H1 (cell line): Measurements from ENCODE around the gene THRB. TPM values are rescaled to one million over a fixed set of nuclear protein-coding genes. Genes with fewer than 3 reads are reported as not detected.
A peak's percentile ranks its signal among the peaks of the same experiment; 100 is the strongest.

Experiments used
- CTCF ChIA-PET: fragments of 300-600 bp; sonication (Branson Sonifier 250); formaldehyde crosslinking; loops from one replicate; lab custom pipeline; 2021; ENCODE audit not compliant: partially characterized antibody; lab: Charles Lee
- POLR2A ChIA-PET: fragments of 300-600 bp; sonication (Branson Sonifier 250); formaldehyde crosslinking; loops from one replicate; lab custom pipeline; 2021; ENCODE audit warnings: inconsistent platforms; ENCODE audit not compliant: partially characterized antibody; lab: Charles Lee
- DNase-seq, 2 experiments: peaks; one replicate each; pipeline versions ENCODE4 v3.0.0 to v3.0.0-alpha.2; 2010 to 2022; ENCODE audit warnings: low spot score in 2 of 2, low read depth in 1 of 2, mixed read lengths in 1 of 2
- FAIRE-seq: peaks from 2 replicates; lab custom pipeline; 2011; peaks lifted over from hg19 to GRCh38; lab: Jason Lieb, UNC
- H2AFZ ChIP-seq: 2 replicates; pipeline ENCODE4 v1.8.1; 2012; ENCODE audit warnings: low read length, inconsistent platforms
- H2AK5ac ChIP-seq: 2 replicates; pipeline ENCODE4 v1.6.1; 2013; ENCODE audit warnings: low read depth, low read length
- H2BK120ac ChIP-seq: replicated peaks from 2 replicates; pipeline ENCODE3; 2013; ENCODE audit warnings: low read depth, low read length, inconsistent platforms
- H2BK12ac ChIP-seq: 2 replicates; pipeline ENCODE4 v1.6.1; 2013; ENCODE audit warnings: low read depth, low read length
- H2BK15ac ChIP-seq: 2 replicates; pipeline ENCODE4 v1.6.1; 2013; ENCODE audit warnings: low read length
- H2BK20ac ChIP-seq: 2 replicates; pipeline ENCODE4 v1.6.1; 2013; ENCODE audit warnings: low read length
- H2BK5ac ChIP-seq: 2 replicates; pipeline ENCODE4 v1.6.1; 2013; ENCODE audit warnings: low read depth, low read length
- H3K14ac ChIP-seq: 2 replicates; pipeline ENCODE4 v1.6.1; 2013; ENCODE audit warnings: inconsistent platforms; ENCODE audit not compliant: insufficient read length
- H3K18ac ChIP-seq: 2 replicates; pipeline ENCODE4 v1.6.1; 2013; ENCODE audit warnings: low read length; ENCODE audit errors: extremely low read depth
- H3K23ac ChIP-seq: 2 replicates; pipeline ENCODE4 v1.6.1; 2013; ENCODE audit warnings: inconsistent platforms; ENCODE audit not compliant: insufficient read length
- H3K23me2 ChIP-seq: 2 replicates; pipeline ENCODE4 v1.6.1; 2013; ENCODE audit warnings: low read depth, low read length
- H3K27ac ChIP-seq: 2 replicates; pipeline ENCODE4 v1.6.1; 2011; ENCODE audit warnings: low read depth, low read length, inconsistent platforms
- H3K27me3 ChIP-seq, 4 experiments: replicated peaks in 1 of 4; 1 replicate in 1 of 4; 2 replicates in 3 of 4; pipeline versions ENCODE4 v1.6.1 to v1.8.1; 2011 to 2013; ENCODE audit warnings: low read length in 3 of 4, mild to moderate bottlenecking in 3 of 4, inconsistent platforms in 2 of 4, mixed read lengths in 2 of 4, moderate library complexity in 1 of 4; ENCODE audit not compliant: control insufficient read depth in 3 of 4, insufficient read depth in 3 of 4; ENCODE audit errors: extremely low read depth in 1 of 4
- H3K36me3 ChIP-seq, 4 experiments: 2 replicates each; pipeline versions ENCODE4 v1.6.1 to v1.8.1; 2011 to 2013; ENCODE audit warnings: mild to moderate bottlenecking in 4 of 4, low read length in 3 of 4, moderate library complexity in 2 of 4, control low read depth in 1 of 4, inconsistent platforms in 1 of 4; ENCODE audit not compliant: insufficient read depth in 4 of 4, control insufficient read depth in 2 of 4
- H3K4ac ChIP-seq: replicated peaks from 2 replicates; pipeline ENCODE3; 2013; ENCODE audit warnings: low read length, low read depth, mixed read lengths, inconsistent platforms; ENCODE audit not compliant: insufficient read length
- H3K4me1 ChIP-seq, 4 experiments: replicated peaks in 1 of 4; 1 replicate in 1 of 4; 2 replicates in 3 of 4; pipeline versions ENCODE4 v1.6.1 to v1.8.1; 2011 to 2013; ENCODE audit warnings: low read length in 3 of 4, inconsistent platforms in 2 of 4, mixed read lengths in 1 of 4; ENCODE audit not compliant: insufficient read depth in 4 of 4, control insufficient read depth in 3 of 4
- H3K4me2 ChIP-seq, 2 experiments: 2 replicates each; pipeline versions ENCODE4 v1.6.1 to v1.8.1; 2011 to 2013; ENCODE audit warnings: low read depth in 2 of 2, low read length in 2 of 2, control low read depth in 1 of 2, inconsistent platforms in 1 of 2, mild to moderate bottlenecking in 1 of 2; ENCODE audit not compliant: insufficient read depth in 1 of 2
- H3K4me3 ChIP-seq, 4 experiments: fragments of 200-600, 300-600 bp in 1 of 4; sonication (generic), shearing (Covaris generic), sonication (Bioruptor Twin) in 1 of 4; 2 replicates each; pipeline versions ENCODE4 v1.5.1 to v1.8.1; 2011 to 2016; ENCODE audit warnings: low read length in 4 of 4, low read depth in 3 of 4, control low read depth in 2 of 4, inconsistent platforms in 2 of 4, mild to moderate bottlenecking in 2 of 4, mixed read lengths in 1 of 4, moderate library complexity in 1 of 4; ENCODE audit not compliant: insufficient read depth in 2 of 4; ENCODE audit errors: extremely low read depth in 1 of 4
- H3K56ac ChIP-seq: replicated peaks from 2 replicates; pipeline ENCODE3; 2013; ENCODE audit warnings: low read depth, mild to moderate bottlenecking, mixed read lengths, low read length, inconsistent platforms; ENCODE audit not compliant: insufficient read length
- H3K79me1 ChIP-seq: 2 replicates; pipeline ENCODE4 v1.6.1; 2013; ENCODE audit warnings: low read depth, low read length, control low read depth
- H3K79me2 ChIP-seq, 2 experiments: 2 replicates each; pipeline versions ENCODE4 v1.6.1 to v1.8.1; 2012 to 2013; ENCODE audit warnings: low read length in 2 of 2, mild to moderate bottlenecking in 2 of 2, inconsistent platforms in 1 of 2; ENCODE audit not compliant: insufficient read depth in 2 of 2, control insufficient read depth in 1 of 2
- H3K9ac ChIP-seq, 4 experiments: replicated peaks in 1 of 4; 1 replicate in 1 of 4; 2 replicates in 3 of 4; pipeline versions ENCODE4 v1.6.1 to v1.8.1; 2011 to 2013; ENCODE audit warnings: low read depth in 3 of 4, low read length in 3 of 4, control low read depth in 2 of 4, mild to moderate bottlenecking in 2 of 4, moderate library complexity in 2 of 4, inconsistent platforms in 1 of 4; ENCODE audit errors: extremely low read depth in 1 of 4
- H3K9me3 ChIP-seq, 2 experiments: 2 replicates each; pipeline versions ENCODE4 v1.6.1 to v1.8.1; 2012 to 2013; ENCODE audit warnings: mild to moderate bottlenecking in 2 of 2, moderate library complexity in 2 of 2, control low read depth in 1 of 2, inconsistent platforms in 1 of 2, low read depth in 1 of 2, low read length in 1 of 2, mixed read lengths in 1 of 2; ENCODE audit not compliant: insufficient read depth in 2 of 2
- H4K20me1 ChIP-seq, 2 experiments: replicated peaks in 1 of 2; 2 replicates each; pipeline versions ENCODE3 to v1.8.1; 2011 to 2013; ENCODE audit warnings: inconsistent platforms in 2 of 2, low read length in 2 of 2, mild to moderate bottlenecking in 1 of 2; ENCODE audit not compliant: insufficient read depth in 2 of 2, control insufficient read depth in 1 of 2
- H4K5ac ChIP-seq: 2 replicates; pipeline ENCODE4 v1.6.1; 2013; ENCODE audit warnings: low read length, low read depth, mixed read lengths, inconsistent platforms; ENCODE audit not compliant: insufficient read length
- H4K8ac ChIP-seq: 2 replicates; pipeline ENCODE4 v1.8.0; 2013; ENCODE audit warnings: mild to moderate bottlenecking, moderate library complexity, low read length, inconsistent platforms; ENCODE audit not compliant: insufficient read depth; ENCODE audit errors: extremely low read depth
- H4K91ac ChIP-seq: replicated peaks from 2 replicates; pipeline ENCODE3; 2013; ENCODE audit warnings: low read length, mixed read lengths, inconsistent platforms; ENCODE audit not compliant: insufficient read length
- ATF3 ChIP-seq: IDR thresholded peaks from 2 replicates; pipeline ENCODE4 v1.6.1; 2011; ENCODE audit warnings: low read depth, mild to moderate bottlenecking, low read length; ENCODE audit not compliant: insufficient read depth
- CEBPB ChIP-seq: IDR thresholded peaks from 2 replicates; pipeline ENCODE4 v1.6.1; 2012; ENCODE audit warnings: low read depth, low read length
- GTF2F1 ChIP-seq: IDR thresholded peaks from 2 replicates; pipeline ENCODE4 v1.6.1; 2012; ENCODE audit warnings: low read depth, low read length, improper control_type of control experiment, borderline replicate concordance
- HDAC6 ChIP-seq: IDR thresholded peaks from one replicate; pipeline ENCODE4 v1.7.1; 2012; ENCODE audit warnings: low read depth, mild to moderate bottlenecking, inconsistent platforms, low read length, moderate library complexity
- JUND ChIP-seq: IDR thresholded peaks from 2 replicates; pipeline ENCODE4 v1.6.1; 2011; ENCODE audit warnings: mild to moderate bottlenecking, improper control_type of control experiment, low read length
- KDM4A ChIP-seq: IDR thresholded peaks from one replicate; pipeline ENCODE4 v1.7.1; 2012; ENCODE audit warnings: low read depth, mild to moderate bottlenecking, moderate library complexity, low read length, inconsistent platforms; ENCODE audit not compliant: severe bottlenecking
- PHF8 ChIP-seq: fragments of 200-600 bp; sonication (generic); conservative IDR thresholded peaks from 2 replicates; pipeline ENCODE4 v1.7.1; 2012; ENCODE audit warnings: low read depth, mild to moderate bottlenecking, inconsistent platforms, low read length, moderate library complexity
- POU5F1 ChIP-seq: IDR thresholded peaks from 2 replicates; pipeline ENCODE4 v1.6.1; 2011; ENCODE audit warnings: low read depth, mild to moderate bottlenecking, low read length, moderate library complexity
- RBBP5 ChIP-seq: IDR thresholded peaks from 2 replicates; pipeline ENCODE4 v1.7.1; 2012; ENCODE audit warnings: low read depth, mild to moderate bottlenecking, inconsistent platforms, low read length, moderate library complexity, borderline replicate concordance
- SAP30 ChIP-seq: fragments of 300-600 bp; sonication (generic); IDR thresholded peaks from 2 replicates; pipeline ENCODE4 v1.7.1; 2012; ENCODE audit warnings: low read length, moderate library complexity, mild to moderate bottlenecking, inconsistent platforms; ENCODE audit not compliant: insufficient read depth, insufficient replicate concordance
- SP1 ChIP-seq: IDR thresholded peaks from 2 replicates; pipeline ENCODE4 v1.6.1; 2011; ENCODE audit warnings: low read depth, low read length
- SP2 ChIP-seq: IDR thresholded peaks from 2 replicates; pipeline ENCODE4 v1.6.1; 2012; ENCODE audit warnings: mild to moderate bottlenecking, low read length, inconsistent platforms
- SP4 ChIP-seq: IDR thresholded peaks from 2 replicates; pipeline ENCODE4 v1.6.1; 2012; ENCODE audit warnings: low read length, inconsistent platforms
- TAF1 ChIP-seq: IDR thresholded peaks from 2 replicates; pipeline ENCODE4 v1.6.1; 2011; ENCODE audit warnings: mild to moderate bottlenecking, low read depth, low read length
- WGBS, 2 experiments: shearing (Covaris generic) in 1 of 2; methylation state at CpG; one replicate each; pipeline versions ENCODE4 v1.1.6 to v1.1.7; 2013 to 2015; ENCODE audit warnings: low lambda C conversion rate in 2 of 2, mixed read lengths in 2 of 2, inconsistent platforms in 1 of 2, low coverage in 1 of 2, missing lambda C conversion rate in 1 of 2; ENCODE audit not compliant: insufficient replicate concordance in 2 of 2, insufficient coverage in 1 of 2, insufficient read length in 1 of 2; ENCODE audit errors: extremely low coverage in 1 of 2, missing lambda C conversion rate in 1 of 2; 5-methylcytosine and 5-hydroxymethylcytosine counted together
- polyA plus RNA-seq, 7 experiments: library from polyadenylated mRNA; depleted of rRNA in 3 of 7; stranded (reverse) in 5 of 7; unstranded in 2 of 7; fragments of >200 nt in 5 of 7; fragments of 200-250 nt in 2 of 7; gene quantifications; 1 replicate in 5 of 7; 2 replicates in 1 of 7; 4 replicates in 1 of 7; pipeline versions ENCODE4 v1.2.1 to v1.2.3, GENCODE V29; 2011 to 2013; ENCODE audit warnings: missing spikeins in 2 of 7, mixed read lengths in 2 of 7
- total RNA-seq: library from RNA; stranded (reverse); fragmentation: NEBNext Ultra II Directional; extraction: Animal tissue kit (Norgen Biotek cat#: 25700); gene quantifications from 2 replicates; pipeline ENCODE4 v1.2.1, GENCODE V29; 2021

Gene THRB
- total and polyA plus RNA-seq, 2 of the 8 experiments (the other 6 are each of a cell fraction or from before 2014, with no cell fraction given): 0.98 to 3.9 TPM

- no peak for FAIRE-seq
- H2BK20ac ChIP-seq: no peak overlapping the region
- CTCF ChIA-PET: interaction anchor here (0.8 to 3.4 kb wide), 4 partner anchors 10 to 235 kb away, joined by 3 to 14 read pairs (median 4); no protein-coding TSS in a partner anchor
- TF ChIP-seq PHF8 (no peak), TAF1 (no peak), CEBPB (no peak), SP4 (no peak), SP1 (no peak), GTF2F1 (no peak), SAP30 (no peak), ATF3 (no peak), SP2 (no peak), RBBP5 (no peak), HDAC6 (no peak), POU5F1 (no peak), JUND (no peak), KDM4A (no peak)
These were observed 292.6 kb downstream of the THRB start for GRCh38 chr3:24202071-24202470.

More at GRCh38 chr3:24202071-24202470, 292.6 kb downstream of the THRB start:
- no peaks in the 10 kb centered on the region for H3K27me3 ChIP-seq
- WGBS, 2 experiments: 90% methylated on average over 2 of the region's 2 CpGs; no CpG with 5 or more reads in 1 of the 2 experiments
- no peak overlapping the region for H2BK12ac ChIP-seq
- no peak overlapping the region for H3K23ac ChIP-seq
- H4K20me1 ChIP-seq: no peaks in the 10 kb centered on the region
- no peak overlapping the region for H3K4me3 ChIP-seq
- no peak overlapping the region for H3K4ac ChIP-seq
- H3K9me3 ChIP-seq: peaks cover 6 to 21% of the 10 kb centered on the region in 2 experiments; a peak in 2 of 4 replicates
- no peak overlapping the region for H3K4me2 ChIP-seq
- no peak overlapping the region for H4K91ac ChIP-seq
- H3K23me2 ChIP-seq: no peaks in the 10 kb centered on the region
- no peak overlapping the region for H2BK5ac ChIP-seq
- no peak overlapping the region for H2AFZ ChIP-seq
- H3K14ac ChIP-seq: no peak overlapping the region
- no peak for DNase-seq
- H2BK15ac ChIP-seq: no peak overlapping the region
- POLR2A ChIA-PET: no interaction called here
- H2AK5ac ChIP-seq: no peak overlapping the region
- H3K79me2 ChIP-seq: no peaks in the 10 kb centered on the region
- H2BK120ac ChIP-seq: peak overlapping the region; percentile 15
- no peak overlapping the region for H4K5ac ChIP-seq
- H3K36me3 ChIP-seq: no peaks in the 10 kb centered on the region
- H3K4me1 ChIP-seq: no peaks in the 10 kb centered on the region
- H3K79me1 ChIP-seq: no peaks in the 10 kb centered on the region
- no peak overlapping the region for H3K27ac ChIP-seq
- H3K56ac ChIP-seq: no peak overlapping the region
- no peak overlapping the region for H4K8ac ChIP-seq
- H3K9ac ChIP-seq: no peak overlapping the region
- H3K18ac ChIP-seq: no peak overlapping the region
